ENCODE data around the gene CHRNA3. TPM values are rescaled to one million over a fixed set of nuclear protein-coding genes. Genes with fewer than 3 reads are reported as not detected.

The CHRNA3 gene
- total RNA-seq, 4 donors from 2014 or later, result 1.3 TPM; not detected in 2

GRCh38 chr15:78651007-78651406 lies 30.2 kb upstream of the CHRNA3 start:
- no peak overlapping the region for H3K4me3 ChIP-seq
- H3K27ac ChIP-seq, result no peak overlapping the region
- H3K9me3 ChIP-seq, result no peaks in the 10 kb centered on the region
- H3K27me3 ChIP-seq, result no peaks in the 10 kb centered on the region
- no peaks in the 10 kb centered on the region for H3K36me3 ChIP-seq
- no peaks in the 10 kb centered on the region for H3K4me1 ChIP-seq
- intact Hi-C loops (cut with DNase I; ENCODE audit: low total_unique reads), result no loop called here
- TF ChIP-seq POLR2A (IDR thresholded peaks at IDR 0.05) (no peak), CTCF (IDR thresholded peaks at IDR 0.05) (no peak)
- no peak for DNase-seq

GRCh38 chr15:78650022-78650421 lies 29.2 kb upstream of the CHRNA3 start:
- no peak for DNase-seq
- intact Hi-C loops (cut with DNase I; ENCODE audit: low total_unique reads), result no loop called here
- no peaks in the 10 kb centered on the region for H3K4me1 ChIP-seq
- H3K36me3 ChIP-seq, result no peaks in the 10 kb centered on the region
- no peaks in the 10 kb centered on the region for H3K9me3 ChIP-seq
- H3K4me3 ChIP-seq, result no peak overlapping the region
- H3K27ac ChIP-seq, result no peak overlapping the region
- no peaks in the 10 kb centered on the region for H3K27me3 ChIP-seq
- TF ChIP-seq POLR2A (IDR thresholded peaks at IDR 0.05) (no peak), CTCF (IDR thresholded peaks at IDR 0.05) (no peak)

DNA sequence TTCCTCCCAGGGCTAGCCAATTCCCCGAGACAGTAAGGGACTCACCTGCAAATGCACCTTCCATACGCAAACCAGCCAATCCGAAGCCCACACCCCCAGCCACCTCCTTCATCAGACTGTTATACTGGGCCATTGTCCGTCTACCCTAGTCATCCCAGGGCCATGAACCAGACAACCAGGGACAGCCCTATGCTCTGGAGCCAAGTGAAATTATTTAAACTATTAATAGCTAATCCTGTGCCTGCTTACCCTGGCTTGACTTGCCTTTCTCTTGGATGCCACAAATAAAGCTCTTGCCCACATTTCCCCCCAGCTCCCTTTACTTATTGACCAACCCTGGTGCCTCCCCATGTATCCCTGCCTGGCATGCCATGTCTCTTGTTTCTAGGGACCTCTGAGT lies 24.2 kb upstream of the CHRNA3 start:
- H3K36me3 ChIP-seq, result no peaks in the 10 kb centered on the region
- H3K27me3 ChIP-seq, result no peaks in the 10 kb centered on the region
- DNase-seq, result no peak

DNA sequence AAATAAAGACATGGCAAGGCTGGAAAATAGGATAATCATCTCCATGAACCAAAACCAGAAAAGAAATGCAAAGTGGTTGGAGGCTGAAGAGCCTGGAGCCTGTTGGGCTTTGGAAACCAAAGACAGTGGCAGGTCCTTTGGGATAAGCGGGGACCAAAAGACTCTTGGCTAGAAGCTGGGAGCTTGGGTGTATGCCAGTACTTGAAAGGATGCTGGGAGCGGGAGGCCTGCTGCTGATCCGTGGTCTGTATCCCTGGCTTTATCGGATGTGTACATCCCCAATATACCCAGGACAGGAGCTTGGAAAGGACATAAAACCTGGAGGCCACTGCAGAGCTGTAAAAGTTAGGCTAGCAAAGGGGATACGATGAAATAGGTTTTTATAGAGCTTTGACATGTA lies 21.5 kb upstream of the CHRNA3 start:
- Histone ChIP-seq H3K36me3 (no peaks in the 10 kb centered on the region), H3K4me3 (no peak overlapping the region), H3K9me3 (no peaks in the 10 kb centered on the region), H3K4me1 (peaks cover 0 to 10% of the 10 kb centered on the region in 2 donors), H3K27me3 (no peaks in the 10 kb centered on the region), H3K27ac (no peak overlapping the region)
- no peak for DNase-seq
- TF ChIP-seq POLR2A (IDR thresholded peaks at IDR 0.05) (no peak), CTCF (IDR thresholded peaks at IDR 0.05) (no peak)
- intact Hi-C loops (cut with DNase I; ENCODE audit: low total_unique reads), result no loop called here

More for the DNA sequence above, 24.2 kb upstream of the CHRNA3 start:
- intact Hi-C loops (cut with DNase I; ENCODE audit: low total_unique reads), result no loop called here
- TF ChIP-seq CTCF (IDR thresholded peaks at IDR 0.05) (no peak), POLR2A (IDR thresholded peaks at IDR 0.05) (no peak)
- H3K4me1 ChIP-seq, result peaks cover 0 to 10% of the 10 kb centered on the region in 2 donors
- H3K27ac ChIP-seq, result no peak overlapping the region
- H3K9me3 ChIP-seq, result no peaks in the 10 kb centered on the region
- H3K4me3 ChIP-seq, result no peak overlapping the region

DNA sequence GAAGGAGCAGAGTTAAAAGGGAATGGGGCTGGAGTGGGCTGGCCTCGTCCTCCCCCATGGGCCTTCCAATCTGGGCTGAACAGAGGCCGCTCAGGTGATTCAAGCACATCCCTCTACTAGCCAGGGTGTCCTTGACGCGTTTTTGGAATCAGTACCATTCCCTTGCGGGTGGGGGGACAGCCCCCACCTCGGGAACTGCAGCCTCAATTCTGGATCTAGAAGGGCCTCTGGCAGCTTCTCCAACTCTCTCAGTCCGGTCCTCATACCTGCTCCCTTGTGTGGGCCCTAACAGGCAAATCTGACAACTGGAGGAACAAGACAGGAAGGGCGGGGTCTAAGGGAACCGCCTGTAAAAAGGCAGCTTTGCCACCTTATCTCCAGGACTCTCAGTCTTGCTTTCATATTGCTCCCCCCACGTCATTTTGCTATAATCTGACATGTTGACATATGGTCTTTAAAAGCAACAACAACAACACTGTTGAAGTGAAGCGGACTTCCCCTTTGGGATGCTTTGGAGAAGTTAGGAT lies 21.0 kb upstream of the CHRNA3 start:
- TF ChIP-seq POLR2A (IDR thresholded peaks at IDR 0.05), result no peak
- no peak for TF ChIP-seq CTCF (IDR thresholded peaks at IDR 0.05)
- intact Hi-C loops (cut with DNase I; ENCODE audit: low total_unique reads), result no loop called here
- no peak for DNase-seq

More for the DNA sequence above, 21.0 kb upstream of the CHRNA3 start:
- H3K4me3 ChIP-seq, result no peak overlapping the region
- H3K36me3 ChIP-seq, result no peaks in the 10 kb centered on the region
- H3K27me3 ChIP-seq, result no peaks in the 10 kb centered on the region
- H3K4me1 ChIP-seq, result peaks cover 0 to 10% of the 10 kb centered on the region in 2 donors
- no peaks in the 10 kb centered on the region for H3K9me3 ChIP-seq
- no peak overlapping the region for H3K27ac ChIP-seq
